HEK293 (cell line): Measurements from ENCODE around the gene TMEM41A.

Source experiments
- BCL11A ChIP-seq: fragments of 450-650 bp; formaldehyde crosslinking; IDR thresholded peaks from 2 replicates; pipeline ENCODE4 v1.5.1; 2016; ENCODE audit warnings: low read depth, missing biosample characterization, missing genetic modification characterization
- EGR2 ChIP-seq: fragments of 450-650 bp; formaldehyde crosslinking; IDR thresholded peaks from 2 replicates; pipeline ENCODE4 v1.5.1; 2016; ENCODE audit warnings: low read depth, missing biosample characterization, missing genetic modification characterization
- GLI2 ChIP-seq: fragments of 450-650 bp; formaldehyde crosslinking; IDR thresholded peaks from 2 replicates; pipeline ENCODE4; 2017; ENCODE audit warnings: missing biosample characterization, missing genetic modification characterization, low read depth, borderline replicate concordance
- HOXA7 ChIP-seq: sonication (generic); formaldehyde crosslinking; IDR thresholded peaks from 2 replicates; pipeline ENCODE4 v1.8.1; 2022; ENCODE audit warnings: missing genetic modification reagents, borderline replicate concordance
- HOXC10 ChIP-seq: sonication (generic); formaldehyde crosslinking; IDR thresholded peaks from 2 replicates; pipeline ENCODE4 v1.8.1; 2023; ENCODE audit warnings: mild to moderate bottlenecking, missing genetic modification reagents
- MYNN ChIP-seq: fragments of 450-650 bp; formaldehyde crosslinking; IDR thresholded peaks from 2 replicates; pipeline ENCODE4 v1.5.1; 2016; ENCODE audit warnings: missing biosample characterization, missing genetic modification characterization, borderline replicate concordance
- MZF1 ChIP-seq: fragments of 450-650 bp; formaldehyde crosslinking; IDR thresholded peaks from 2 replicates; pipeline ENCODE4 v1.5.1; 2017; ENCODE audit warnings: missing biosample characterization, missing genetic modification characterization, borderline replicate concordance
- PRDM1 ChIP-seq: fragments of 450-650 bp; formaldehyde crosslinking; IDR thresholded peaks from 2 replicates; pipeline ENCODE4; 2016; ENCODE audit warnings: missing biosample characterization, missing genetic modification characterization
- SP2 ChIP-seq: fragments of 450-650 bp; formaldehyde crosslinking; IDR thresholded peaks from 2 replicates; pipeline ENCODE4 v1.5.1; 2016; ENCODE audit warnings: missing biosample characterization, missing genetic modification characterization
- SP7 ChIP-seq: fragments of 450-650 bp; formaldehyde crosslinking; IDR thresholded peaks from 2 replicates; pipeline ENCODE4 v1.5.1; 2016; ENCODE audit warnings: missing biosample characterization, missing genetic modification characterization
- ZBTB1 ChIP-seq: fragments of 450-650 bp; formaldehyde crosslinking; IDR thresholded peaks from 2 replicates; pipeline ENCODE4 v1.5.1; 2016; ENCODE audit warnings: missing biosample characterization, missing genetic modification characterization
- ZFHX2 ChIP-seq: fragments of 450-650 bp; formaldehyde crosslinking; conservative IDR thresholded peaks from 2 replicates; pipeline ENCODE4 v1.5.1; 2016; ENCODE audit warnings: missing biosample characterization, missing genetic modification characterization
- ZNF10 ChIP-seq: fragments of 450-650 bp; formaldehyde crosslinking; IDR thresholded peaks from 2 replicates; pipeline ENCODE4 v1.5.1; 2017; ENCODE audit warnings: missing biosample characterization, missing genetic modification characterization
- ZNF132 ChIP-seq: fragments of 450-650 bp; formaldehyde crosslinking; IDR thresholded peaks from 2 replicates; pipeline ENCODE4 v1.5.1; 2017; ENCODE audit warnings: missing biosample characterization, missing genetic modification characterization, borderline replicate concordance
- ZNF157 ChIP-seq: fragments of 450-650 bp; formaldehyde crosslinking; IDR thresholded peaks from 2 replicates; pipeline ENCODE4 v1.5.1; 2016; ENCODE audit warnings: missing biosample characterization, missing genetic modification characterization
- ZNF248 ChIP-seq: fragments of 450-650 bp; formaldehyde crosslinking; IDR thresholded peaks from 2 replicates; pipeline ENCODE4 v1.5.1; 2017; ENCODE audit warnings: missing biosample characterization, missing genetic modification characterization
- ZNF292 ChIP-seq: fragments of 450-650 bp; formaldehyde crosslinking; IDR thresholded peaks from 2 replicates; pipeline ENCODE4 v1.5.1; 2016; ENCODE audit warnings: low read depth, missing biosample characterization, missing genetic modification characterization, borderline replicate concordance
- ZNF37A ChIP-seq: fragments of 450-650 bp; IDR thresholded peaks from 2 replicates; pipeline ENCODE4 v1.5.1; 2018; ENCODE audit warnings: missing biosample characterization, missing genetic modification characterization
- ZNF48 ChIP-seq: fragments of 450-650 bp; formaldehyde crosslinking; IDR thresholded peaks from 2 replicates; pipeline ENCODE4 v1.5.1; 2016; ENCODE audit warnings: missing biosample characterization, missing genetic modification characterization
- ZNF623 ChIP-seq: fragments of 450-650 bp; formaldehyde crosslinking; IDR thresholded peaks from 2 replicates; pipeline ENCODE4 v1.5.1; 2016; ENCODE audit warnings: missing biosample characterization, missing genetic modification characterization
- ZNF626 ChIP-seq: fragments of 450-650 bp; sonication (Bioruptor Pico); formaldehyde crosslinking; IDR thresholded peaks from 2 replicates; pipeline ENCODE4 v1.5.1; 2018; ENCODE audit warnings: missing biosample characterization, missing genetic modification characterization, inconsistent platforms
- ZNF777 ChIP-seq: fragments of 450-650 bp; formaldehyde crosslinking; IDR thresholded peaks from 2 replicates; pipeline ENCODE4 v1.5.1; 2017; ENCODE audit warnings: missing biosample characterization, missing genetic modification characterization, borderline replicate concordance
- ZNF830 ChIP-seq: fragments of 450-650 bp; IDR thresholded peaks from 2 replicates; pipeline ENCODE4 v1.5.0; 2018; ENCODE audit warnings: missing biosample characterization, missing genetic modification characterization, low read depth, mild to moderate bottlenecking, moderate library complexity
- ZNF837 ChIP-seq: fragments of 450-650 bp; formaldehyde crosslinking; IDR thresholded peaks from 2 replicates; pipeline ENCODE4 v1.5.1; 2016; ENCODE audit warnings: missing biosample characterization, missing genetic modification characterization
- ZSCAN30 ChIP-seq: fragments of 450-650 bp; IDR thresholded peaks from 2 replicates; pipeline ENCODE4 v1.5.1; 2018; ENCODE audit warnings: missing biosample characterization, mild to moderate bottlenecking, missing genetic modification characterization, moderate library complexity
- TF ChIP-seq, protein P1 (sequence below): fragments of 450-650 bp; formaldehyde crosslinking; IDR thresholded peaks from 2 replicates; pipeline ENCODE4 v1.5.0; 2017; ENCODE audit warnings: missing biosample characterization, missing genetic modification characterization, borderline replicate concordance
- TF ChIP-seq, protein P2 (sequence below): fragments of 450-650 bp; formaldehyde crosslinking; IDR thresholded peaks from 2 replicates; pipeline ENCODE4 v1.5.1; 2016; ENCODE audit warnings: missing biosample characterization, missing genetic modification characterization
- TF ChIP-seq, protein P3 (sequence below): fragments of 450-650 bp; formaldehyde crosslinking; IDR thresholded peaks from 2 replicates; pipeline ENCODE4 v1.5.1; 2016; ENCODE audit warnings: missing biosample characterization, missing genetic modification characterization
- TF ChIP-seq, protein P4 (sequence below): fragments of 450-650 bp; formaldehyde crosslinking; optimal IDR thresholded peaks from 2 replicates; pipeline ENCODE3; 2016; ENCODE audit warnings: missing biosample characterization, mild to moderate bottlenecking, missing genetic modification characterization
- TF ChIP-seq, protein P5 (sequence below): fragments of 450-650 bp; formaldehyde crosslinking; IDR thresholded peaks from 2 replicates; pipeline ENCODE4 v1.5.1; 2016; ENCODE audit warnings: missing biosample characterization, missing genetic modification characterization
- TF ChIP-seq, protein P6 (sequence below): fragments of 450-650 bp; formaldehyde crosslinking; IDR thresholded peaks from 2 replicates; pipeline ENCODE4 v1.5.1; 2017; ENCODE audit warnings: missing biosample characterization, missing genetic modification characterization

TMEM41A gene

DNA sequence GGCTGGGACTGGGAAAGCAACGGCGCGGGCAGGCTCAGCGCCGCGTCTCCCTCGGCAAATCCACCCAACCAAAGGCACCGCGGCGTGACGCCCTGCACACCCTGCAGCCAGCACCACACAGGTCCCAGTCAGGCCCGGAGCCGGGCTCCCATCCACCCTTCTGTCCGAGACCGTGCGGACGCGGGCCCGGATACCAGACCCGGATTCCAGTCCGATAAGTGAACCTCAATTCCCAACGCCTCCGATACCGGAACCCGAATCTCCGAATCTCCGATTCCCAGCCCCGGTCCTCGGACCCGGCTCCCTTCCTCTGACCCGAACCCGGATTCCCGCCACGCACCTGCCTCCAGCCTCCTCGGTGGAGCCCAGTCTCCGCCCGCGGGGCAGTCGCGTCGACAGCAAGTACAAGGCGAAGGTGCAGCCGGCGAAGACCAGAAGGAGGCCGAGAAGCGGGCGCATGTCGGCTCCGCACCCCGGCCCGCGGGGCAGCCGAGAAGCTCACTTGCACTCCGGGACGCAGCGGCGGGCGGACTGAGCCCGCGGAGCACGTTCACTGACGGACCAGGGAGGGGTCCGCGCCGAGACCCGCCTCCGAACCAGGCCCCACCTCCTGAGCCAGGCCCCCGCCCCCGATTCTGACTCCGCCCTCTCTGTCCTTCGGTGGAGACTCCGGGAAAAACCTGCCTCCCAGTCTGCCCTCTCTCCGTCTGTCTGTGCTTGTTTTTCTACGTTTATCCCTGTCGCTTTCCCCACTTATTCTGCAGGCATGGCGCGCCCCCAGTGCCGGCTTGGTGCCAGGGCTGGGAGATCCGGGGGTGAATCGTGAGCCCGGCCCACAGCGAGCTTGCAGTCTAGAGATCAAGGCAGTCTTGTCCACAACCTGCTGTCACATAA lies at the start of gene TMEM41A (continued):
- TF ChIP-seq ZNF837 (tag by site-specific recombination) = no peak
- TF ChIP-seq MYNN (tag by site-specific recombination) = peak; percentile 65; the same call in 1 of the 2 replicates
- TF ChIP-seq ZNF157 (tag by site-specific recombination) = no peak
- TF ChIP-seq GLI2 (tag by site-specific recombination) = no peak
- TF ChIP-seq HOXC10 (CRISPR knock-in tag) = no peak
- TF ChIP-seq ZNF48 (tag by site-specific recombination) = no peak
- TF ChIP-seq HOXA7 = no peak
- no peak for TF ChIP-seq MZF1
- no peak for TF ChIP-seq ZNF248 (tag by site-specific recombination)
- peak; percentile 41; the same call in 1 of the 2 replicates for TF ChIP-seq ZBTB1 (tag by site-specific recombination)
- no peak for TF ChIP-seq ZNF292
- TF ChIP-seq, protein P1, sequence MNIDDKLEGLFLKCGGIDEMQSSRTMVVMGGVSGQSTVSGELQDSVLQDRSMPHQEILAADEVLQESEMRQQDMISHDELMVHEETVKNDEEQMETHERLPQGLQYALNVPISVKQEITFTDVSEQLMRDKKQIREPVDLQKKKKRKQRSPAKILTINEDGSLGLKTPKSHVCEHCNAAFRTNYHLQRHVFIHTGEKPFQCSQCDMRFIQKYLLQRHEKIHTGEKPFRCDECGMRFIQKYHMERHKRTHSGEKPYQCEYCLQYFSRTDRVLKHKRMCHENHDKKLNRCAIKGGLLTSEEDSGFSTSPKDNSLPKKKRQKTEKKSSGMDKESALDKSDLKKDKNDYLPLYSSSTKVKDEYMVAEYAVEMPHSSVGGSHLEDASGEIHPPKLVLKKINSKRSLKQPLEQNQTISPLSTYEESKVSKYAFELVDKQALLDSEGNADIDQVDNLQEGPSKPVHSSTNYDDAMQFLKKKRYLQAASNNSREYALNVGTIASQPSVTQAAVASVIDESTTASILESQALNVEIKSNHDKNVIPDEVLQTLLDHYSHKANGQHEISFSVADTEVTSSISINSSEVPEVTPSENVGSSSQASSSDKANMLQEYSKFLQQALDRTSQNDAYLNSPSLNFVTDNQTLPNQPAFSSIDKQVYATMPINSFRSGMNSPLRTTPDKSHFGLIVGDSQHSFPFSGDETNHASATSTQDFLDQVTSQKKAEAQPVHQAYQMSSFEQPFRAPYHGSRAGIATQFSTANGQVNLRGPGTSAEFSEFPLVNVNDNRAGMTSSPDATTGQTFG (tag by site-specific recombination) = no peak
- TF ChIP-seq, protein P2, sequence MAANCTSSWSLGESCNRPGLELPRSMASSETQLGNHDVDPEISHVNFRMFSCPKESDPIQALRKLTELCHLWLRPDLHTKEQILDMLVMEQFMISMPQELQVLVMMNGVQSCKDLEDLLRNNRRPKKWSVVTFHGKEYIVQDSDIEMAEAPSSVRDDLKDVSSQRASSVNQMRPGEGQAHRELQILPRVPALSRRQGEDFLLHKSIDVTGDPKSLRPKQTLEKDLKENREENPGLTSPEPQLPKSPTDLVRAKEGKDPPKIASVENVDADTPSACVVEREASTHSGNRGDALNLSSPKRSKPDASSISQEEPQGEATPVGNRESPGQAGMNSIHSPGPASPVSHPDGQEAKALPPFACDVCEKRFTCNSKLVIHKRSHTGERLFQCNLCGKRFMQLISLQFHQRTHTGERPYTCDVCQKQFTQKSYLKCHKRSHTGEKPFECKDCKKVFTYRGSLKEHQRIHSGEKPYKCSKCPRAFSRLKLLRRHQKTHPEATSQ (tag by site-specific recombination) = peak; percentile 86
- TF ChIP-seq ZFHX2 (tag by site-specific recombination) = peak; percentile 37; the same call in 1 of the 2 replicates
- TF ChIP-seq ZSCAN30 = peak; percentile 99
- peak; percentile 32 for TF ChIP-seq PRDM1
- no peak for TF ChIP-seq ZNF37A (tag by site-specific recombination)
- TF ChIP-seq SP2 (tag by site-specific recombination) = peak; percentile 72
- TF ChIP-seq ZNF830 (tag by site-specific recombination) = no peak
- TF ChIP-seq, protein P3, sequence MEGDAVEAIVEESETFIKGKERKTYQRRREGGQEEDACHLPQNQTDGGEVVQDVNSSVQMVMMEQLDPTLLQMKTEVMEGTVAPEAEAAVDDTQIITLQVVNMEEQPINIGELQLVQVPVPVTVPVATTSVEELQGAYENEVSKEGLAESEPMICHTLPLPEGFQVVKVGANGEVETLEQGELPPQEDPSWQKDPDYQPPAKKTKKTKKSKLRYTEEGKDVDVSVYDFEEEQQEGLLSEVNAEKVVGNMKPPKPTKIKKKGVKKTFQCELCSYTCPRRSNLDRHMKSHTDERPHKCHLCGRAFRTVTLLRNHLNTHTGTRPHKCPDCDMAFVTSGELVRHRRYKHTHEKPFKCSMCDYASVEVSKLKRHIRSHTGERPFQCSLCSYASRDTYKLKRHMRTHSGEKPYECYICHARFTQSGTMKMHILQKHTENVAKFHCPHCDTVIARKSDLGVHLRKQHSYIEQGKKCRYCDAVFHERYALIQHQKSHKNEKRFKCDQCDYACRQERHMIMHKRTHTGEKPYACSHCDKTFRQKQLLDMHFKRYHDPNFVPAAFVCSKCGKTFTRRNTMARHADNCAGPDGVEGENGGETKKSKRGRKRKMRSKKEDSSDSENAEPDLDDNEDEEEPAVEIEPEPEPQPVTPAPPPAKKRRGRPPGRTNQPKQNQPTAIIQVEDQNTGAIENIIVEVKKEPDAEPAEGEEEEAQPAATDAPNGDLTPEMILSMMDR (tag by site-specific recombination) = peak; percentile 19; the same call in 1 of the 2 replicates
- TF ChIP-seq BCL11A (tag by site-specific recombination) = no peak
- 0 out of 2 replicates have a peak, but pooled peaks have one; percentile 15 for TF ChIP-seq ZNF623 (tag by site-specific recombination)
- no peak for TF ChIP-seq EGR2 (tag by site-specific recombination)
- TF ChIP-seq, protein P4, sequence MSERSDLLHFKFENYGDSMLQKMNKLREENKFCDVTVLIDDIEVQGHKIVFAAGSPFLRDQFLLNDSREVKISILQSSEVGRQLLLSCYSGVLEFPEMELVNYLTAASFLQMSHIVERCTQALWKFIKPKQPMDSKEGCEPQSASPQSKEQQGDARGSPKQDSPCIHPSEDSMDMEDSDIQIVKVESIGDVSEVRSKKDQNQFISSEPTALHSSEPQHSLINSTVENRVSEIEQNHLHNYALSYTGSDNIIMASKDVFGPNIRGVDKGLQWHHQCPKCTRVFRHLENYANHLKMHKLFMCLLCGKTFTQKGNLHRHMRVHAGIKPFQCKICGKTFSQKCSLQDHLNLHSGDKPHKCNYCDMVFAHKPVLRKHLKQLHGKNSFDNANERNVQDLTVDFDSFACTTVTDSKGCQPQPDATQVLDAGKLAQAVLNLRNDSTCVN = peak; percentile 78
- TF ChIP-seq, protein P5, sequence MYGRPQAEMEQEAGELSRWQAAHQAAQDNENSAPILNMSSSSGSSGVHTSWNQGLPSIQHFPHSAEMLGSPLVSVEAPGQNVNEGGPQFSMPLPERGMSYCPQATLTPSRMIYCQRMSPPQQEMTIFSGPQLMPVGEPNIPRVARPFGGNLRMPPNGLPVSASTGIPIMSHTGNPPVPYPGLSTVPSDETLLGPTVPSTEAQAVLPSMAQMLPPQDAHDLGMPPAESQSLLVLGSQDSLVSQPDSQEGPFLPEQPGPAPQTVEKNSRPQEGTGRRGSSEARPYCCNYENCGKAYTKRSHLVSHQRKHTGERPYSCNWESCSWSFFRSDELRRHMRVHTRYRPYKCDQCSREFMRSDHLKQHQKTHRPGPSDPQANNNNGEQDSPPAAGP = peak; percentile 86
- TF ChIP-seq, protein P6, sequence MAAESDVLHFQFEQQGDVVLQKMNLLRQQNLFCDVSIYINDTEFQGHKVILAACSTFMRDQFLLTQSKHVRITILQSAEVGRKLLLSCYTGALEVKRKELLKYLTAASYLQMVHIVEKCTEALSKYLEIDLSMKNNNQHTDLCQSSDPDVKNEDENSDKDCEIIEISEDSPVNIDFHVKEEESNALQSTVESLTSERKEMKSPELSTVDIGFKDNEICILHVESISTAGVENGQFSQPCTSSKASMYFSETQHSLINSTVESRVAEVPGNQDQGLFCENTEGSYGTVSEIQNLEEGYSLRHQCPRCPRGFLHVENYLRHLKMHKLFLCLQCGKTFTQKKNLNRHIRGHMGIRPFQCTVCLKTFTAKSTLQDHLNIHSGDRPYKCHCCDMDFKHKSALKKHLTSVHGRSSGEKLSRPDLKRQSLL (tag by site-specific recombination) = no peak
- TF ChIP-seq ZNF777 = peak; percentile 85; the same call in 1 of the 2 replicates
- TF ChIP-seq SP7 = peak; percentile 94
- no peak for TF ChIP-seq ZNF132
- TF ChIP-seq ZNF626 (tag by site-specific recombination) = 0 out of 2 replicates have a peak, but pooled peaks have one; percentile 79
- TF ChIP-seq ZNF10 = no peak
